UCSD-AML1 (cell line): Measurements from ENCODE around the gene FAM168B.
A peak's percentile ranks its signal among the peaks of the same experiment; 100 is the strongest.

Experiments used
- DNase-seq: peaks from one replicate; lab custom pipeline; 2025; ENCODE audit not compliant: unreplicated experiment; lab: John Stamatoyannopoulos, UW

FAM168B gene

GRCh38 chr2:131056204-131056931 lies 36.9 kb downstream of the FAM168B start:
- no peak for DNase-seq

GRCh38 chr2:131055169-131056065 lies 37.8 kb downstream of the FAM168B start:
- no peak for DNase-seq

GRCh38 chr2:131054488-131054887 lies 38.8 kb downstream of the FAM168B start:
- no peak for DNase-seq

GRCh38 chr2:131052741-131053263 lies 40.5 kb downstream of the FAM168B start:
- no peak for DNase-seq

GRCh38 chr2:131050896-131051295 lies 42.4 kb downstream of the FAM168B start:
- DNase-seq: no peak

- DNase-seq: no peak
These were observed 44.0 kb downstream of the FAM168B start for GRCh38 chr2:131049150-131049718.

- DNase-seq: no peak
These were observed 44.6 kb downstream of the FAM168B start for GRCh38 chr2:131048641-131049040.

GRCh38 chr2:131047920-131048560 lies 45.2 kb downstream of the FAM168B start:
- no peak for DNase-seq

- no peak for DNase-seq
These were observed 46.2 kb downstream of the FAM168B start for GRCh38 chr2:131046918-131047652.

- no peak for DNase-seq
These were observed 47.0 kb downstream of the FAM168B start for GRCh38 chr2:131046028-131046917.

GRCh38 chr2:131045286-131046027 lies 47.8 kb downstream of the FAM168B start:
- DNase-seq: no peak

GRCh38 chr2:131044757-131045150 lies 48.5 kb downstream of the FAM168B start:
- DNase-seq: no peak

GRCh38 chr2:131044075-131044756 lies 49.0 kb downstream of the FAM168B start:
- DNase-seq: no peak

- DNase-seq: no peak
These were observed 49.8 kb downstream of the FAM168B start for GRCh38 chr2:131043199-131044074.

GRCh38 chr2:131042148-131042775 lies 51.0 kb downstream of the FAM168B start:
- DNase-seq: no peak

- DNase-seq: peak; percentile 30
These were observed 51.7 kb downstream of the FAM168B start for GRCh38 chr2:131041402-131042147.
